ENCODE measurements around the gene ARHGAP29.

- TF ChIP-seq CTCF (IDR thresholded peaks at IDR 0.05; ENCODE audit: low read length): no peak
- TF ChIP-seq EZH2phosphoT487 (IDR thresholded peaks at IDR 0.05; ENCODE audit: low read length): no peak
- TF ChIP-seq EZH2 (optimal IDR thresholded peaks at IDR 0.05; ENCODE audit: low read depth, low read length): no peak
Measured at GRCh38 chr1:94237291-94238226, at the start of gene ARHGAP29.

Measured in MM.1S (cell line).